Left lung (tissue), 10 donors: Measurements from ENCODE around the gene ADAMTS7. TPM values are rescaled to one million over a fixed set of nuclear protein-coding genes. Genes with fewer than 3 reads are reported as not detected.
"Not testable (repeated sequence)": the region's sequence is repeated elsewhere in the genome, so short reads cannot be mapped to it uniquely, and the experiment has no call there.

Source experiments
- ATAC-seq: fragments of 200-7000 bp; cut with Tn5 transposase; one replicate; pipeline ENCODE4 v1.9.1; 2020; ENCODE audit warnings: moderate library complexity
- DNase-seq, 4 donors: peaks; one replicate each; pipeline ENCODE4 v3.0.0-alpha.2; 2013 to 2020
- H3K27ac ChIP-seq, 2 donors: fragments of 200-600 bp; sonication (generic) in 1 of 2; one replicate each; pipeline versions ENCODE4 v1.5.0 to v1.8.0; 2020 to 2021
- H3K27me3 ChIP-seq, 2 donors: fragments of 200-600 bp; sonication (generic) in 1 of 2; one replicate each; pipeline versions ENCODE4 v1.5.0 to v1.8.0; 2020 to 2021
- H3K36me3 ChIP-seq, 2 donors: fragments of 200-600 bp; sonication (generic) in 1 of 2; one replicate each; pipeline versions ENCODE4 v1.5.0 to v1.8.0; 2020 to 2021
- H3K4me1 ChIP-seq, 2 donors: fragments of 200-600 bp; one replicate each; pipeline ENCODE4 v1.8.0; 2021
- H3K4me3 ChIP-seq, 2 donors: fragments of 200-600 bp; sonication (generic) in 1 of 2; one replicate each; pipeline versions ENCODE4 v1.5.0 to v1.8.0; 2020 to 2021; ENCODE audit warnings: mild to moderate bottlenecking in 1 of 2
- H3K9me3 ChIP-seq, 2 donors: fragments of 200-600 bp; sonication (generic) in 1 of 2; one replicate each; pipeline versions ENCODE4 v1.5.0 to v1.8.0; 2020 to 2021
- CTCF ChIP-seq, 2 donors: fragments of 200-600 bp; sonication (generic) in 1 of 2; IDR thresholded peaks; one replicate each; pipeline versions ENCODE4 v1.5.0 to v1.8.0; 2021; ENCODE audit warnings: antibody characterized with exemption in 2 of 2
- intact Hi-C, 2 donors: fragments of 100-400 bp; cut with DNase I; formaldehyde crosslinking; loops; one replicate each; pipeline versions ENCODE4 v1.11.2 to v1.14.2; 2022
- polyA plus RNA-seq, 6 donors: library from polyadenylated mRNA; unstranded; fragments of 120-200 nt; gene quantifications; one replicate each; pipeline ENCODE4 v1.2.1, GENCODE V29; 2013; ENCODE audit not compliant: insufficient read length in 6 of 6
- total RNA-seq, 2 donors: library from RNA; stranded (reverse); fragmentation: NEBNext Ultra II Directional; extraction: Animal tissue kit (Norgen Biotek cat#: 25700); gene quantifications; one replicate each; pipeline ENCODE4 v1.2.1, GENCODE V29; 2021
- donor health status: DM: no; HTN: yes; CAD: no.
- donor health status: DM: no; HTN: no; CAD: no.

Gene ADAMTS7
- total and polyA plus RNA-seq, 8 donors = 8.7 to 56.0 (median 36.0) TPM

GRCh38 chr15:78772738-78773137 is 38.5 kb downstream of the ADAMTS7 start:
- no peak for ATAC-seq
- peak in 1 of 4 donors; percentile 50 for DNase-seq
- TF ChIP-seq CTCF (IDR thresholded peaks at IDR 0.05) = no peak

GRCh38 chr15:78771436-78772000 is 39.7 kb downstream of the ADAMTS7 start:
- intact Hi-C loops, H3K36me3 ChIP-seq, H3K27ac ChIP-seq, H3K9me3 ChIP-seq, H3K27me3 ChIP-seq, H3K4me3 ChIP-seq, H3K4me1 ChIP-seq, ATAC-seq: not testable (repeated sequence)
- peak in 1 of 4 donors; percentile 75 for DNase-seq

More at GRCh38 chr15:78772738-78773137, 38.5 kb downstream of the ADAMTS7 start:
- Histone ChIP-seq H3K9me3 (no peaks in the 10 kb centered on the region), H3K36me3 (no peaks in the 10 kb centered on the region), H3K4me3 (no peak overlapping the region), H3K27ac (no peak overlapping the region), H3K27me3 (no peaks in the 10 kb centered on the region), H3K4me1 (no peaks in the 10 kb centered on the region)
- intact Hi-C loops = no loop called here

- intact Hi-C loops = not testable (repeated sequence)
Measured at GRCh38 chr15:78771020-78771419, 40.2 kb downstream of the ADAMTS7 start.

GRCh38 chr15:78769473-78770225 is 41.6 kb downstream of the ADAMTS7 start:
- H3K36me3 ChIP-seq, H3K4me3 ChIP-seq, H3K9me3 ChIP-seq, H3K4me1 ChIP-seq, intact Hi-C loops, H3K27ac ChIP-seq, H3K27me3 ChIP-seq, ATAC-seq: not testable (repeated sequence)
- DNase-seq = peak in 1 of 4 donors; percentile 17

More at GRCh38 chr15:78771020-78771419, 40.2 kb downstream of the ADAMTS7 start:
- not testable (repeated sequence) for H3K9me3 ChIP-seq, H3K36me3 ChIP-seq, H3K4me3 ChIP-seq, H3K4me1 ChIP-seq, H3K27ac ChIP-seq, ATAC-seq, H3K27me3 ChIP-seq
- peak in 1 of 4 donors; percentile 39 for DNase-seq

- intact Hi-C loops = no loop called here
- ATAC-seq = no peak
- Histone ChIP-seq H3K4me1 (no peaks in the 10 kb centered on the region), H3K27me3 (no peaks in the 10 kb centered on the region), H3K27ac (no peak overlapping the region), H3K4me3 (no peak overlapping the region), H3K36me3 (no peaks in the 10 kb centered on the region), H3K9me3 (no peaks in the 10 kb centered on the region)
- TF ChIP-seq CTCF (IDR thresholded peaks at IDR 0.05) = no peak
- peak in 2 of 4 donors; percentile 24 to 53 for DNase-seq
Measured at GRCh38 chr15:78768531-78769408, 42.5 kb downstream of the ADAMTS7 start.

- ATAC-seq (no peak), DNase-seq (peak in 2 of 4 donors; percentile 28 to 53)
- H3K27me3 ChIP-seq = no peaks in the 10 kb centered on the region
- H3K27ac ChIP-seq = no peak overlapping the region
- no peaks in the 10 kb centered on the region for H3K36me3 ChIP-seq
- no peaks in the 10 kb centered on the region for H3K4me1 ChIP-seq
- no peak overlapping the region for H3K4me3 ChIP-seq
- no peak for TF ChIP-seq CTCF (IDR thresholded peaks at IDR 0.05)
- H3K9me3 ChIP-seq = no peaks in the 10 kb centered on the region
- intact Hi-C loops = no loop called here
Measured at GRCh38 chr15:78768096-78768495, 43.2 kb downstream of the ADAMTS7 start.
